Forelimb muscle (tissue), 1 donor: ENCODE results near the gene CCZ1B. TPM values are rescaled to one million over a fixed set of nuclear protein-coding genes. Genes with fewer than 3 reads are reported as not detected.
"Not testable (repeated sequence)": the region's sequence is repeated elsewhere in the genome, so short reads cannot be mapped to it uniquely, and the experiment has no call there.

Source experiments
- DNase-seq: peaks from one replicate; pipeline ENCODE4 v3.0.0-alpha.2; 2013; ENCODE audit warnings: low read depth
- polyA plus RNA-seq: library from polyadenylated mRNA; unstranded; fragments of 120-200 nt; gene quantifications from one replicate; pipeline ENCODE4 v1.2.1, GENCODE V29; 2013; ENCODE audit not compliant: insufficient read length

The CCZ1B gene
- polyA plus RNA-seq, 1 donor: 46.5 TPM

DNA sequence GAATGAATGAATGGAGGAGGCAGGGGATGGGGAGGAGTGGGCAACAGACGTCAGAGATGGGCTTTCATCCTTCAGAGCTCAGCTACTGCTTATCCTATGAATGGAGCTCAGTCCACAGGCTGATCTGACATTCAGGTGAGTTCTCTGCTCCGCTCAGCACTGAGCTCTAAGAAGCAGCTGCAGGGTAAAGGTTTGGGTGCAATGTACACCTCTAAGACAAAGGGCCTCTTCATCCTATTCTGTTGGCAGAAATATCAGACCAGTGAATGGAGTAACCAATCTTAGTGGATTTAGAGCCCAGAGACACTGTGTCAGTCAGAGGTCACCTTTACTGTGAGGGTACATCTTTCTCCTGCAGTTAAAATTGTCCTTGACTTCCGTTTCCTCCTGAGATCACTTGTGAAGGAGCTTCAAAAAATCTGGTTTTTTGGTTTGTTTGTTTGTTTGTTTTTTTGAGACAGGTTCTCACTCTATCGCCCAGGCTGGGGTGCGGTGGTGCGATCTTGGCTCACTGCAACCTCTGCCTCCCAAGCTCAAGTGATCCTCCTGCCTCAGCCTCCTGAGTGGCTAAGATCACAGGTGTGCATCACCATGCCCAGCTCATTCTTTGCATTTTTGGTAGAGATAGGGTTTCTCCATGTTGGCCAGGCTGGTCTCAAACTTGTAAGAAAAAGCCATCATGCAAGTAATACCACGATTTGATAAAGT is 5.1 kb upstream of the CCZ1B start:
- no peak for DNase-seq

DNA sequence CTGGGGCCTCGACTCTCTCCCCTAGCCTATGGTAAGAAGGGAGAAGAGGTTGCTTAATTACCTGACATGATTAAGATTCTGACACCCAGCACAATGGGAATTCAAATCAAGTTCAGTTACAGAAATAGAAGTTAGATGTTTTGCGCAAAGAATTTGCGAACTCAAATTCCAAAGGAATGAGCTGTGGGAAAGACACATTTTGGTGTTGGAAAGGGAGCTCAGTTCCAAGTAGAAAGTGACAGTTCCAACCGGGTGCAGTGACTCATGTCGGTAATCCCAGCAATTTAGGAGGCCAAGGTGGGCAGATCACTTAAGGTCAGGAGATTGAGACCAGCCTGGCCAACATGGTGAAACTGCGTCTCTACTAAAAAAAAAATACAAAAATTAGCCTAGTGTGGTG is 4.0 kb upstream of the CCZ1B start:
- not testable (repeated sequence) for DNase-seq

DNA sequence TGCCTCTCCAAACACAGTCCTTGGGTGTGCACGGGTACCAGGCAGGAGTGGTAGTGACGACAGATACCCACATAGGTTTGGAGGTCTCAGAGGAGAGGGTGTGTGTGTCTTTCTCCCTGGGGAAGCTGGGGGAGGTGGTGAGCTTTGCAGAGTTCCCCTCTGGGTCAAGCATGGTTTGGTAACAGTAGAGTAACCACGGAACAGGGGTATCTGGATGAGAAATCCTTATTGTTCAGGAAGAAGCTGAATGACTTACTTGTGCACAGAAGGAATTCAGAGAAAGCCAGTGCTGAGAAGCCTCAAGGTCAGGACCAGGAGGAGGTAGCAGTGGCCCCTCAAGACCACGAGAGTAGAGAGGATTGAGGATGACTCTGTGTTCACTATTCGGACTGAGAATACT is 3.5 kb upstream of the CCZ1B start:
- not testable (repeated sequence) for DNase-seq

DNA sequence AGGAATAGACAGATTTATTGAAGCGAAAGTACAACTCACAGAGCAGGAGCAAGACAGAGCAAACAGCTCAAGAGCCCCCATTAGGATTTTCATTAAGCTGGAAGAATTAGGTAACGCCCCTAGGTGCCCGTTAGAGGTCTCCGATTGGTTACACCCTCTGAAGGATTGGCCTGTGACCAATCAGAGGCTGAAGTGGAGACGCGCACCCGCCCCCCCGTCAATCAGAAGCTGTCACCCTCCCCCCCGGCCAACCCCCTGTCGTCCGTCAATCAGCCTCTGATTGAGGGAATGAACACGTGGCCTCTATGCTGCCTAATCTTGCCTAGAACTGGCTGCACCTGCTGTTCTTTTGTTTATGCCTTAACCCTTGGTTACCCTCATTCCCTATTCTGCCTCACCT is 1.1 kb upstream of the CCZ1B start:
- not testable (repeated sequence) for DNase-seq

DNA sequence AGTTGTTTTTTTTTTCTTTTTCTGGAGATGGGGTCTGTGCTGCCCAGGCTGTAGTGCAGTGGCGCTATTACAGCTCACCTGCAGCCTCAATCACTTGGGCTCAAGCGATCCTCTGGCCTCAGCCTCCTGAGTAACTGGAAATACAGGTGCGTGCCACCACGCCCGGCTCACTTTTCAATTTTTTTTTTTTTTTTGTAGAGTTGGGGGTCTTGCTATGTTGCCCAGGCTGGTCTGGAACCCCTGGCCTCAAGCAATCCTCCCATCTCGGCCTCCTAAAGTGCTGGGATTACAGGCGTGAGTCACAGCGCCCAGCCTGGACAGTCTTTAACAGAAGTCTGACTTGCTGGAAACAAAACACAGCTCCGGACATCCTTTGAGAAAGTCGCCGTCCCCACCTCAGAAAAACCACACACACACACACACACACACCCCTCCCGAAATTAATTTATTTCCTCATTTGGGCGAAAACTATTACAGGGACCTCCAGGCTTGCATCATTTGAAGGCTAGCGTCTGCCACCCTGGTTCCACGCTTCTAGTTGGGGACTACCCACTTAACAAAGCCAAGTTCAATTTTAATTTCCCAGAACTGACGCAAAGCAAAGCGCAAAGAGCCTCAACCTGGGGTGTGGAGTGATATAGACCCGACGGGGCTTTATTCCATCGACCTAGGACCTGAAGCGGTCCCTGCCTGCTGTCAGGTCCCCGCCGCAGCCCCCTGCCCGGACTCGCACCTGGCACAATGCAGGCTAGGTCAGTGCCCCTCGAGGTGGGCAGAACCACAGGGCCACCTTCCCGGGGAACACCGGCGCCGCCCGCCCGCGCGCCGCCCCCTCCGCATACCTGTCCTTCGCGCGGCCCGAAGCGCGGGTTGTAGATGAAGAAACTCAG is 594 bp downstream of the CCZ1B start:
- not testable (repeated sequence) for DNase-seq

DNA sequence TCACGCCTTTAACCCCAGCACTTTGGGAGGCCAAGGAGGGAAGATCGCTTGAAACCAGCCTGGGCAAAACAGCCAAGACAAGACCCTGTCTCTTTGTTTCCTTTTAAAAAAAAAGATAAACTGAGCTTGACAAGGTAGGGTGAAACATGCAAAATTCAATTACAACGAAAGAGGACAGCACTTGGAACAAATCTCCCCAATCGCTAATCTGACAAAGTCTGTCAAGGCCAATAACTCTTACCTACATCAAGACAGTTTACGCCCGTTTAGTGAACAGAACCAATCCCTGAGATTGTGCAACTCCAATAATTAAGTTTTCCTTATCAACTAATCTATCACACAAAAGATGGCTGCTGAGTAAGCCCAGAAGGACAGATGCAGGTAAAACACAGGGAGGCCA is 4.5 kb downstream of the CCZ1B start:
- DNase-seq: not testable (repeated sequence)

DNA sequence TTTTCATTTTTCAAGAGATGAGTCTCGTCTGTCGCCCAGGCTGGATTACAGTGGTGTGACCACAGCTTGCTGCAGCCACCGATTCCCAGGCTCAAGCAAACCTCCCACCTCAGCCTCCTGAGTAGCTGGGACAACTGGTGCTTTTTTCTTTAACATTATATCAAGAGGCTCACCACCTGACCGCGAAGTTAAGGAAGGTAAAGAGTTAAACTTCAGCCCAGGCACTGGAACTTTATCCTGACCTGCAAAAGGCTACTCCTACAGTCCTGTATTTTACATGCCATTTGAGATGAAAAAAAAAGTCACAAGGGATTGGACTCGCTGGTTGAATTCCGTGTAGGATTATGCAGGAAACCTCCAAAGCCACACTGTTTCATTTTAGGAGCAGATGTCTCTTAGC is 10.6 kb downstream of the CCZ1B start:
- DNase-seq: not testable (repeated sequence)

DNA sequence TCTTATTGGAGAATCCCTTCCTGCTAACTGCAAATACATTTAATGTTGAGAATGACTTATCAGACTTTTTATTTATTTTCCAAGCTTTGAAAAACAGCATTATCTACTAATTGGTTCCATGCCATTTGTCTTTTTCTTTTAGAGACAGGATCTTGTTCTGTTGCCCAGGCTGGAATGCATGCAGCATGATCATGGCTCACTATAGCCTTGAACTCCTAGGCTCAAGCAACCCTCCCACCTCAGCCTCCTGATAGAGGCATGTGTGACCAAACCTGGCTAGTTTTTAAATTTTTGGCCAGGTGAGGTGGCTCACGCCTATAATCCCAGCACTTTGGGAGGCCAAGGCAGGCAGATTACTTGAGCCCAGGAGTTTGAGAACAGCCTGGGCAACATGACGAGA is 13.1 kb downstream of the CCZ1B start:
- DNase-seq: not testable (repeated sequence)

DNA sequence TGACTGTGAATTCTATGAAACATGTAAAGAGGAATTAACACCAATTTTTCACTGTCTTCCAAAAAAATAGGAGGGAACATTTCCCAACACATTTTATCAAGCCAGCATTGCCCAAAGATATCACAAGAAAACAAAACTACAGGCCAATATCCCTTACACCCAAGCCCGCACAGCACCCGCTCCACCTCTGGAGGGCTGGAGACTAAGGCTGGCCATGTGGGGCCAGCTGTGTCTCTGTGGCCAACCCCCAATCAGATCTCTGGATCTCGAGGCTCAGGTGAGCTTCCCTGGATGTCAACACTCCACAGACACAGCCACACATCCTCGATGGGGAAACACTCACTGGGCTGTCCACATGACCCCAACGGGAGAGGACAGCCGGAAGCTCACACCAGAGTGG is 18.1 kb downstream of the CCZ1B start:
- DNase-seq: not testable (repeated sequence)

DNA sequence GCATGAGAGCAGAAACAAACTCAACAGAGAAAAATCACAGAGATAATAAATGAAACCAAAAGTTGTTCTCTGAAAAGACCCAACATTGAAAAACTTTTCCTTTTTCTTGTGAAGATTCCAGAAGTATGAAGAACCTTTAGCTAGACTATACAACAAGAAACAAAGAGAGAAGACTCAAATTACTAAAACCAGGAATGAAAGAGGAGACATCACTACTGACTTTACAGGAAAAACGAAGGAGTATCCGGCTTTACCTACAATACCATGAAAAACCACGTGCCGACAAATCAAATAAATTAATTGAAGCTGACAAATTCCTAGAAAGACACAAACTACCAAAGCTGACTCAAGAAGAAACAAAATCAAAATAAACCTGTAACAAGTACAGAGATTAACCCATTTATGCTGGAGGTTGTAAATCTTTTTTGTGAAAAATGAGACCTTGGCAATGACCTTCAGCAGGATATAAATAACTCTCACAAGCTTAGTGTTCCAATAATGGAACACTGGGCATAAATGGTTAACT is 18.6 kb downstream of the CCZ1B start:
- not testable (repeated sequence) for DNase-seq

DNA sequence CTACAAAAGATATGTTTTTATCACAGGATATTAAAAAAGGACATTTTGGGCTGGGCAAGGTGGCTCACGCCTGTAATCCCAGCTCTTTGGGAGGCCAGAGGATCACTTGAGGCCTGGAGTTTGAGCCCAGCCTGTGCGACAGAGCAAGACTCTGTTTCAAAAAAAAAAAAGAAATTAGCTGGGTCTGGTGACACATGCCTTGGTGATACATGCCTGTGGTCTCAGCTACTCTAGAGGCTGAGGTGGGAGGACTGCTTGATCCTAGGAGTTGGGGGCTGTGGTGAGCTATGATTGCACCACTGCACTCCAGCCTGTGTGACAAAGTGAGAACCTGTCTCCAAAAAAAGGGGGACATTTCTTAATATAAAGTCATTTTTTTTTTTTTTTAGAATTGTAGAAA is 25.7 kb downstream of the CCZ1B start:
- not testable (repeated sequence) for DNase-seq

DNA sequence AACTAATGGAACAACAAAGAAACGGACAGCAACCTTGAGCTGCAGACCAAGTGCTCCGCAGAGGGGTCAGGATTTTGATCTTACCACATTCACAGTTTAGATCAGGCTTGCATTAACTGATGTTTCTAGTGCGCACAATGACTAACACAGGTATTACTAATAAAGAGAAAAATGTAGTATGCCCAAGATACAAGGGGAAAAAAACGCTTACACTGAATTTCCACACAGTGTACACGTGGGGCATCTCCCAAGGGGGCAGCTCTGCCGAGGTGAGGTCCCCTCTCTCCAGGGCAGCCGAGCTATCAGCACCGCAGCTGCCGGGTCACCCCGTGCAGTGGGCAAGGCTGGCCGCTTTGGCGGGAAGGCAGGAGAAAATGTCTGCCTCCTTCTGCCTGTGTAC is 26.2 kb downstream of the CCZ1B start:
- DNase-seq: not testable (repeated sequence)

DNA sequence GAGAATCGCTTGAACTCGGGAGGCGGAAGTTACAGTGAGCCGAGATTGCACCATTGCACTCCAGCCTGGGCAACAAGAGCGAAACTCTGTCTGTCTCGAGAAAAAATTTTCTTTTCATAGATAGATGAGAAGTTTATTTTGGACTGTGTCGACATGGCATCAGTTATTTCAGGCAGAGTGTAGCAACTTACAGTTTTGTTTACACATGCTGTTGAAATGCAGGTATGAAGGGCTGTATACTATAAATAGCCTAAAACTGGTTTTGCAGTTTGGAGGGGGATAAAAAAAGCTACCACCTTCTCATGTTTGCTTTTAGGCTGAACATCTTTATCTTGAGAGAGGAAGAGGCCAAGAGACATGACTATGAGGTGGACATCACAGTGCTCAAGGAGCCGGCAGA is 28.0 kb downstream of the CCZ1B start:
- not testable (repeated sequence) for DNase-seq

DNA sequence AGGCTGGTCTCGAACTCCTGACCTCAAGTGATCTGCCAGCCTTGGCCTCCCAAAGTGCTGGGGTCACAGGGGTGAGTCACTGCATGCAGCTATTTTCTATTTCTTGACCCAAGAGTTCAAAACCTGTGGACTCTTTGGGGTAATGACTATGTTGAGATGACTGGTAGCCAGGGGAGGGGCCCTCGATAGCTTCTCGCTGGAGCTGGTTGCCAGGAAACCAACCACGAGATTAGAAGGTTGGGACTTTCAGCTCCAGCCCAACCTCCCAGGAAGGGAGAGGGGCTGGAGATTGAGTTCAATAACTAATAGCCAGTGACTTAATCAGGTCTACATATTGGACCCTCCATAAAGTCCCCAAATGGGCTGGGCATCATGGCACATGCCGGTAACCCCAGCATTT is 28.9 kb downstream of the CCZ1B start:
- not testable (repeated sequence) for DNase-seq

DNA sequence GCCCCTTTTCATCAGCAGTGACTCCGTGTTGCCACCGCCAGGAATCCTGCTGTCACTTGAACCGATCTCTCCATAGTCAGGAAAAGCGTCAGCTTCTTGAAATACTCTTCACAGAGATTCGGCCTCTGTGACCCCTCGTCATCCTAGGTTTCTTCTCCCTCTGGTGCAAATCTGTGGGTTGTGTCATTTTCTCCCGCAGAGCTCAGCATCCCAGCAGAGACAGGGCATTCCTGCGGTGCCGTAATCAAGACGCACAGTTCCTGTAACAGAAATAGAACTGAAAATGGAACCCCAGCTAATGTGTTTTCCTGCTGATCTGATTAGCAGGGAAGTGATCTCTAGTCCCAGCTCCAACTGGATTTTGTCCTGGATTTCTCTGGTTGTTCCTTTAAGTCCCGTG is 31.8 kb downstream of the CCZ1B start:
- DNase-seq: not testable (repeated sequence)

DNA sequence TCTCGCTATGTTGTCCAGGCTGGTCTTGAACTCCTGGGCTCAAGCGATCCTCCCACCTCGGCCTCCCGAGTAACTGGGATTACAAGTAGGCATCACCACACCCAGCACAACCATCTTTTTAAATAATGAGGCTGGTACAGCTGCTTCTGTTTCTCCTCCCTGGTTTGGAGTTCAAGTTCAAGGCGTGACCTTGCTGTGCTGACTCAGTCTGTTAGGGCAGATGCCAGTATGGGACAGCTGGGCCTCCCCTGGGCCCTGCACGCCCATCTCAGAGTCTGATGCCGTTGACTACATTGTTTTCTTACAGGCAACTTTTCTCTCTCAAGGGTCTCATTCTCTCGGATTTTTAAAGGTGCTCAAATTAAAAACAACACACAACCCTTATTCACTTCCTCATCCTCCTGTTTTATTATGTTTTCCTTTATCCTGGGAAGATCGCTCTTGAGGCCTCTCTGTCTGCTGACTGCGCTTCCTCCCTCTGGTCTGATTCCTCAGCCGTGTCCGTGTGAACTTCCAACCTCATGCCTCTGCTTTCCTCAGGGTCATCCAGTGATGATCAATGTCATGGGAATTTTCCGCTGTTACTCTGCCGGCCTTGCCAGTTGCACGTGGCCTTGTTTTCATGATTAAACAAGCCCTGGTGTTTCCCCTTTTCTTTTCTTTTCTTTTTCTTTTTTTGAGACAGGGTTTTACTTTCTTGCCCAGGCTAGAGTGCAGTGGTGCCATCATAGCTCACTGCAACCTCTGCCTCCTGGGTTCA is 33.8 kb downstream of the CCZ1B start:
- DNase-seq: peak; percentile 1

DNA sequence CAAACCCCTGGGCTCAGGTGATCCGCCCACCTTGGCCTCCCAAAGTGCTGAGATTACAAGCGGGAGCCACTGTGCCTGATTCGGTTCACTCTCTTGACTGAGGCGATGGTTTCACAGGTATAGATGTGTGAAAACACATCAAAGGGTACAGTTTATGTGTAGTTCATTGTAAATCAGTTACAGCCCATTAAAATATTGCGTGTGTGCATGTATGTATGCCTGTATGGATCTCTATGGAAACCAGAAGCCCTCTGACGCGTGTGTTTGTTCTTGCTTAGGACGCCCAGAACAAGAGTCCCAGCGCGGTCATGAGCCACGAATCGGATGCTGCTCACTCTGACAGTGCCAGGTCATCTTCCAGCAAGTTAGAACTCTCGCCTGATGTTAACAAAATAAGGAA is 36.7 kb downstream of the CCZ1B start:
- not testable (repeated sequence) for DNase-seq

DNA sequence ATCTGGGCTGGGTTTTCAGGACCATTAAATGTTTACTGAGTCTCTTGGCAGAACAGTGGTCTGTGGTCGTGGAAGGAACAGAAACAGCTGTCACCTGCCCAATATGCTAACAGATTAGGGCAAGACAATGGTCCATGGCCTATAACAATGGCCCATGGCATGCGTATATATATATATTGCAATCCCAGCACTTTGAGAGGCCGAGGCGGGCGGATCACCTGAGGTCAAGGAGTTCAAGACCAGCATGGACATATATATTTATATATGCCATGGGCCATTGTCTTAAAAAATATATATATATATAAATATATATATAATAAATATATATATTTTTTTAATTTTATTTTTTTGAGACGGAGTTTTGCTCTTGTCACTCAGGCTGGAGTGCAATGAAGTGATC is 44.5 kb downstream of the CCZ1B start:
- not testable (repeated sequence) for DNase-seq

DNA sequence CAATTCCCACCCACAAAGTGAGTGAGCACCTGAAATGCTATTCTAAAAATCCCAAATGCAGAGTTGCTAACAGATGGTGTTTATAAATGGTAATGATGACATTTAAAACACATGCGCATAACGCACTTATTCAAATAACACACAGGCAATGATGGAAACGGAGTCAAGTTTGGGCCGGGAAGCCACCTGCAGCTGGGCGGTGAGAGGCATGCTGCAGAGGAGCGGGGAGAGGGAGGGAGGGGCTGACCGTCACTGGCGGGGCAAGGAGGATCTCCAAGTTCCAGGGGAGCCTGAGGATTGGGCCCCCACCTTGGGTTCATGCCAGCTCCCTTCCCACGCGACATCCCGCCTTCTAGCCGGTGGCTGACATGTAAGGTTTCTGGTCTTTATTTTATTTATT is 64.9 kb downstream of the CCZ1B start:
- not testable (repeated sequence) for DNase-seq

DNA sequence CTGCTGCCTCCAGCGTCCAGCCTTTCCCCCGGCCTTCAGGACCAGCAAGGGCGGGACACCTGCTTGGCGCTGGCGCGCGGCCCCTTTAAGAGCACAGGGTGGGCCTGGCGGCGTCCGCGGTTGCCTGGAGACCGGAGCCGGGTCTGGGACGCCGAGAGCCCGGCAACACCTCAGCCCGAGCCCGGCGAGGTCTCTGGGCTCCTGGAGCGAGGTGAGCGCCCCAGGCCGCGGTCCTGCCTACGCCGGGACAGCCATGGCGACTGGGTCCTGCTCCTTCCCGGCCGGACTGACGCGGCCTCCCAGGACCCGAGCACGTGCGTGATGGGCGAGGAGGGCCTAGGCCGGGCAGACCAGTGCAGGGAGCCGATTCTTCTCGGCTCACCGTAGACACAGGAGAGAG is 72.1 kb downstream of the CCZ1B start, which contains the start of gene RSPH10B2:
TSS of gene RSPH10B2 (plus strand) at position 140 of the 400 bp plus-strand sequence. CDS start 3,575 bp downstream, outside the sequence.
- not testable (repeated sequence) for DNase-seq

DNA sequence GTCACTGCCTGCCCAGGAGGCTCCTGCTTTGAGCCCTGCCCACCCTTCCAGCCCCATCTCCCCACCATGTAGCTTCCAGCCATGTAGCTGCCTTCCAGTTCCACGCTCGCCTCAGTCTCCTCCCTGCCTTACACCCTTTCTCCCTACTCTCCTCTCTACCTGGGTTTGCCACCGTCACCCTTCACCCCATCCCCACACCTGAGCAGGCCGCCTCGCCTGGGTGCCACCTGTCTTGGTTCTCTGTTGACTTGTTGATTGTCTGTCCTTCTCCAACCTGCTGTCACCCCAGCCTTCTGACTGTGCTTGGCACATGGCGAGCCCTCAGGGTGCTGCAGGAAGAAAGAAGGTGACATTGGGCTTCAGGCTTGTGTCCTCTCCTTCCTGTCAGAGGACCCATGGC is 75.9 kb downstream of the CCZ1B start:
- DNase-seq: not testable (repeated sequence)

DNA sequence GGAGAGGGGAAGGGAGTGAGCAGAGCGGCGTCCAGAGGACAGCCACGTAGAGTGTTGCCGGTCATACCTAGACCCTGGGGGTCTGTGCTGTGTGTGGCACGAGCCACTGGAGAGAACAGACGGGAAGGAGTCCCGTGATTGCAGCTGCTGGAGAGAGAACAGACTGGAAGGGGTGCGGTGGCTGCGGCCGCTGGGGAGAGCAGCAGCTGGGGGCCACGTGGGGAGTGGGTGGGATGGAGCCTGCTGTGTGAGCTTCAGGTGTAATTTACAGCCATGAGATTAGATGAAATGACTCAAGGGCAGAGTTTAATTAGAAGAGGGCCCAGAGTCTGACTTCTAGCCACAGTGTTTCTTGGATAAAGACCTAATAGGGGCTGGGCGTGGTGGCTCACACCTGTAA is 76.7 kb downstream of the CCZ1B start:
- not testable (repeated sequence) for DNase-seq
